ENCODE results near the gene CUZD1.

The CUZD1 gene

GRCh38 chr10:122847782-122848604 lies 2.3 kb upstream of the CUZD1 start:
- H3K4me3 Mint-ChIP-seq = no peak overlapping the region
- peaks cover 65% of the 10 kb centered on the region for H3K36me3 Mint-ChIP-seq (ENCODE audit: low read depth)
- no peaks in the 10 kb centered on the region for H3K27me3 Mint-ChIP-seq
- H3K27ac Mint-ChIP-seq = no peak overlapping the region
- no peaks in the 10 kb centered on the region for H3K4me1 Mint-ChIP-seq (ENCODE audit: low read depth)
- peaks cover 8% of the 10 kb centered on the region for H3K9me3 Mint-ChIP-seq

GRCh38 chr10:122844146-122844545 lies 1.5 kb downstream of the CUZD1 start:
- peaks cover 61% of the 10 kb centered on the region for H3K36me3 Mint-ChIP-seq (ENCODE audit: low read depth)
- no peaks in the 10 kb centered on the region for H3K27me3 Mint-ChIP-seq
- H3K4me3 Mint-ChIP-seq = no peak overlapping the region
- no peaks in the 10 kb centered on the region for H3K4me1 Mint-ChIP-seq (ENCODE audit: low read depth)
- peaks cover 8% of the 10 kb centered on the region for H3K9me3 Mint-ChIP-seq
- no peak overlapping the region for H3K27ac Mint-ChIP-seq

- no peak overlapping the region for H3K4me3 Mint-ChIP-seq
- H3K27me3 Mint-ChIP-seq = no peaks in the 10 kb centered on the region
- H3K4me1 Mint-ChIP-seq (ENCODE audit: low read depth) = no peaks in the 10 kb centered on the region
- H3K27ac Mint-ChIP-seq = no peak overlapping the region
- H3K9me3 Mint-ChIP-seq = peaks cover 7% of the 10 kb centered on the region
- H3K36me3 Mint-ChIP-seq (ENCODE audit: low read depth) = peaks cover 73% of the 10 kb centered on the region
Measured at GRCh38 chr10:122841569-122841968, 4.1 kb downstream of the CUZD1 start.

- Mint-ChIP-seq H3K36me3 (ENCODE audit: low read depth) (peaks cover 75% of the 10 kb centered on the region), H3K27me3 (no peaks in the 10 kb centered on the region), H3K9me3 (no peaks in the 10 kb centered on the region), H3K27ac (no peak overlapping the region), H3K4me1 (ENCODE audit: low read depth) (no peaks in the 10 kb centered on the region), H3K4me3 (no peak overlapping the region)
Measured at GRCh38 chr10:122839505-122839904, 6.2 kb downstream of the CUZD1 start.

GRCh38 chr10:122838880-122839279 lies 6.8 kb downstream of the CUZD1 start:
- no peaks in the 10 kb centered on the region for H3K27me3 Mint-ChIP-seq
- H3K4me3 Mint-ChIP-seq = no peak overlapping the region
- H3K9me3 Mint-ChIP-seq = no peaks in the 10 kb centered on the region
- peaks cover 72% of the 10 kb centered on the region for H3K36me3 Mint-ChIP-seq (ENCODE audit: low read depth)
- no peak overlapping the region for H3K27ac Mint-ChIP-seq
- no peaks in the 10 kb centered on the region for H3K4me1 Mint-ChIP-seq (ENCODE audit: low read depth)

GRCh38 chr10:122835908-122836307 lies 9.7 kb downstream of the CUZD1 start:
- no peaks in the 10 kb centered on the region for H3K4me1 Mint-ChIP-seq (ENCODE audit: low read depth)
- H3K9me3 Mint-ChIP-seq = no peaks in the 10 kb centered on the region
- H3K27ac Mint-ChIP-seq = no peak overlapping the region
- no peak overlapping the region for H3K4me3 Mint-ChIP-seq
- H3K27me3 Mint-ChIP-seq = no peaks in the 10 kb centered on the region
- peaks cover 77% of the 10 kb centered on the region for H3K36me3 Mint-ChIP-seq (ENCODE audit: low read depth)

GRCh38 chr10:122830965-122831353 lies 14.7 kb downstream of the CUZD1 start:
- Mint-ChIP-seq H3K4me3 (no peak overlapping the region), H3K36me3 (ENCODE audit: low read depth) (peaks cover 43% of the 10 kb centered on the region), H3K9me3 (no peaks in the 10 kb centered on the region), H3K4me1 (ENCODE audit: low read depth) (no peaks in the 10 kb centered on the region), H3K27me3 (peaks cover 7% of the 10 kb centered on the region), H3K27ac (no peak overlapping the region)

- H3K36me3 Mint-ChIP-seq (ENCODE audit: low read depth) = peaks cover 39% of the 10 kb centered on the region
- H3K4me1 Mint-ChIP-seq (ENCODE audit: low read depth) = no peaks in the 10 kb centered on the region
- H3K4me3 Mint-ChIP-seq = no peak overlapping the region
- H3K27ac Mint-ChIP-seq = no peak overlapping the region
- no peaks in the 10 kb centered on the region for H3K9me3 Mint-ChIP-seq
- H3K27me3 Mint-ChIP-seq = peaks cover 7% of the 10 kb centered on the region
Measured at GRCh38 chr10:122830273-122830964, 15.2 kb downstream of the CUZD1 start.

- no peaks in the 10 kb centered on the region for H3K9me3 Mint-ChIP-seq
- H3K4me3 Mint-ChIP-seq = no peak overlapping the region
- H3K27ac Mint-ChIP-seq = no peak overlapping the region
Measured at GRCh38 chr10:122829454-122829853, 16.2 kb downstream of the CUZD1 start.

GRCh38 chr10:122828716-122829255 lies 16.9 kb downstream of the CUZD1 start:
- Mint-ChIP-seq H3K36me3 (ENCODE audit: low read depth) (peaks cover 28% of the 10 kb centered on the region), H3K4me1 (ENCODE audit: low read depth) (no peaks in the 10 kb centered on the region), H3K27ac (no peak overlapping the region), H3K9me3 (no peaks in the 10 kb centered on the region), H3K27me3 (peaks cover 22% of the 10 kb centered on the region), H3K4me3 (no peak overlapping the region)

More at GRCh38 chr10:122829454-122829853, 16.2 kb downstream of the CUZD1 start:
- H3K27me3 Mint-ChIP-seq = peaks cover 15% of the 10 kb centered on the region
- no peaks in the 10 kb centered on the region for H3K4me1 Mint-ChIP-seq (ENCODE audit: low read depth)
- peaks cover 30% of the 10 kb centered on the region for H3K36me3 Mint-ChIP-seq (ENCODE audit: low read depth)

GRCh38 chr10:122827302-122827701 lies 18.4 kb downstream of the CUZD1 start:
- Mint-ChIP-seq H3K27me3 (peaks cover 28% of the 10 kb centered on the region), H3K9me3 (no peaks in the 10 kb centered on the region), H3K4me3 (no peak overlapping the region), H3K4me1 (ENCODE audit: low read depth) (no peaks in the 10 kb centered on the region), H3K27ac (no peak overlapping the region), H3K36me3 (ENCODE audit: low read depth) (peaks cover 17% of the 10 kb centered on the region)

GRCh38 chr10:122822973-122823690 lies 22.5 kb downstream of the CUZD1 start:
- no peak overlapping the region for H3K27ac Mint-ChIP-seq

GRCh38 chr10:122821808-122822207 lies 23.8 kb downstream of the CUZD1 start:
- no peaks in the 10 kb centered on the region for H3K36me3 Mint-ChIP-seq (ENCODE audit: low read depth)
- no peak overlapping the region for H3K4me3 Mint-ChIP-seq
- H3K4me1 Mint-ChIP-seq (ENCODE audit: low read depth) = no peaks in the 10 kb centered on the region
- no peak overlapping the region for H3K27ac Mint-ChIP-seq
- peaks cover 44% of the 10 kb centered on the region for H3K27me3 Mint-ChIP-seq
- H3K9me3 Mint-ChIP-seq = no peaks in the 10 kb centered on the region

More at GRCh38 chr10:122822973-122823690, 22.5 kb downstream of the CUZD1 start:
- H3K9me3 Mint-ChIP-seq = no peaks in the 10 kb centered on the region
- H3K4me1 Mint-ChIP-seq (ENCODE audit: low read depth) = no peaks in the 10 kb centered on the region
- no peaks in the 10 kb centered on the region for H3K36me3 Mint-ChIP-seq (ENCODE audit: low read depth)
- H3K27me3 Mint-ChIP-seq = peaks cover 41% of the 10 kb centered on the region
- no peak overlapping the region for H3K4me3 Mint-ChIP-seq

GRCh38 chr10:122815458-122815857 lies 30.2 kb downstream of the CUZD1 start:
- no peaks in the 10 kb centered on the region for H3K36me3 Mint-ChIP-seq (ENCODE audit: low read depth)
- H3K4me1 Mint-ChIP-seq (ENCODE audit: low read depth) = no peaks in the 10 kb centered on the region
- no peak overlapping the region for H3K27ac Mint-ChIP-seq
- H3K4me3 Mint-ChIP-seq = no peak overlapping the region
- no peaks in the 10 kb centered on the region for H3K9me3 Mint-ChIP-seq
- peaks cover 20% of the 10 kb centered on the region for H3K27me3 Mint-ChIP-seq

GRCh38 chr10:122814493-122814892 lies 31.2 kb downstream of the CUZD1 start:
- H3K27me3 Mint-ChIP-seq = peaks cover 13% of the 10 kb centered on the region
- no peaks in the 10 kb centered on the region for H3K36me3 Mint-ChIP-seq (ENCODE audit: low read depth)
- H3K4me1 Mint-ChIP-seq (ENCODE audit: low read depth) = no peaks in the 10 kb centered on the region
- no peak overlapping the region for H3K27ac Mint-ChIP-seq
- H3K4me3 Mint-ChIP-seq = no peak overlapping the region
- H3K9me3 Mint-ChIP-seq = no peaks in the 10 kb centered on the region
